AG04449 (cell line): ENCODE data around the gene FUT2.
"Not testable (repeated sequence)": the region's sequence is repeated elsewhere in the genome, so short reads cannot be mapped to it uniquely, and the experiment has no call there.

Experiments
- CTCF ChIA-PET: fragments of 350-600 bp; formaldehyde crosslinking; extraction: SDS; loops from one replicate; lab custom pipeline; 2021; ENCODE audit warnings: antibody characterized with exemption; lab: Yijun Ruan, JAX
- POLR2A ChIA-PET: fragments of 400-600, 350-600 bp; formaldehyde crosslinking; extraction: SDS; loops from one replicate; lab custom pipeline; 2020; ENCODE audit warnings: antibody characterized with exemption, inconsistent platforms; lab: Yijun Ruan, JAX
- DNase-seq: peaks from one replicate; pipeline ENCODE4 v3.0.0-alpha.2; 2010; ENCODE audit warnings: low read depth, low spot score
- H3K4me3 ChIP-seq: 2 replicates; pipeline ENCODE4 v1.5.1; 2011; ENCODE audit warnings: low read depth, mild to moderate bottlenecking, control low read depth, low read length
- TF ChIP-seq, protein P1 (sequence below): IDR thresholded peaks from one replicate; pipeline ENCODE4 v1.5.1; 2011; ENCODE audit warnings: mild to moderate bottlenecking, moderate library complexity, low read length, control low read depth, inconsistent platforms; ENCODE audit not compliant: insufficient read depth; ENCODE audit errors: missing control alignments

The FUT2 gene

DNA sequence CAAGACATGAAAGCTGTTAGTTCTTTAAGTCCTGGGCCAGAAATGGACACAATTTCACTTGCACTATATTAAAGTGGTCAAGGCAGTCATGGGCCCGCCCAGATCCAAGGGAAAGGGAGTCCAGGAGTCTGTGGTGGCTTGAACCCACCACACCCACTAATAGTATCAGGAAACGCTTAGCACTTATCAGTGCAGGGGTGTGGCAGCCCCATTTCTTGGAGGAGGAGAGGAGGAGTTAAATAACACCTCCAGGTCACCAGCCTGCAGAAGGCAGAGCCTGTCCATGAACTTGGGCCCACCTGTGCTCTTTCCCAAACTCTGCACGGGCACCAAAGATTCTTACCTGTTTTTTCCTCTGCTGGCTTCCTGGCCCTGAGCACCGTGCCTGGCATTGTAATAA is 17.6 kb upstream of the FUT2 start:
- no peak for DNase-seq
- TF ChIP-seq, protein P1, sequence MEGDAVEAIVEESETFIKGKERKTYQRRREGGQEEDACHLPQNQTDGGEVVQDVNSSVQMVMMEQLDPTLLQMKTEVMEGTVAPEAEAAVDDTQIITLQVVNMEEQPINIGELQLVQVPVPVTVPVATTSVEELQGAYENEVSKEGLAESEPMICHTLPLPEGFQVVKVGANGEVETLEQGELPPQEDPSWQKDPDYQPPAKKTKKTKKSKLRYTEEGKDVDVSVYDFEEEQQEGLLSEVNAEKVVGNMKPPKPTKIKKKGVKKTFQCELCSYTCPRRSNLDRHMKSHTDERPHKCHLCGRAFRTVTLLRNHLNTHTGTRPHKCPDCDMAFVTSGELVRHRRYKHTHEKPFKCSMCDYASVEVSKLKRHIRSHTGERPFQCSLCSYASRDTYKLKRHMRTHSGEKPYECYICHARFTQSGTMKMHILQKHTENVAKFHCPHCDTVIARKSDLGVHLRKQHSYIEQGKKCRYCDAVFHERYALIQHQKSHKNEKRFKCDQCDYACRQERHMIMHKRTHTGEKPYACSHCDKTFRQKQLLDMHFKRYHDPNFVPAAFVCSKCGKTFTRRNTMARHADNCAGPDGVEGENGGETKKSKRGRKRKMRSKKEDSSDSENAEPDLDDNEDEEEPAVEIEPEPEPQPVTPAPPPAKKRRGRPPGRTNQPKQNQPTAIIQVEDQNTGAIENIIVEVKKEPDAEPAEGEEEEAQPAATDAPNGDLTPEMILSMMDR = no peak
- POLR2A ChIA-PET = interaction anchor here (0.6 kb wide), 1 partner anchor 13 kb away, joined by 3 read pairs; no protein-coding TSS in a partner anchor
- CTCF ChIA-PET = interaction anchor here (0.8 to 8.5 kb wide), 8 partner anchors 9 to 118 kb away, joined by 3 to 55 read pairs (median 4); partner anchors contain the start of genes CA11 and FUT2
- H3K4me3 ChIP-seq = no peak overlapping the region

- POLR2A ChIA-PET, DNase-seq, H3K4me3 ChIP-seq, CTCF ChIA-PET: not testable (repeated sequence)
Measured at GRCh38 chr19:48680006-48680405, 15.8 kb upstream of the FUT2 start.

DNA sequence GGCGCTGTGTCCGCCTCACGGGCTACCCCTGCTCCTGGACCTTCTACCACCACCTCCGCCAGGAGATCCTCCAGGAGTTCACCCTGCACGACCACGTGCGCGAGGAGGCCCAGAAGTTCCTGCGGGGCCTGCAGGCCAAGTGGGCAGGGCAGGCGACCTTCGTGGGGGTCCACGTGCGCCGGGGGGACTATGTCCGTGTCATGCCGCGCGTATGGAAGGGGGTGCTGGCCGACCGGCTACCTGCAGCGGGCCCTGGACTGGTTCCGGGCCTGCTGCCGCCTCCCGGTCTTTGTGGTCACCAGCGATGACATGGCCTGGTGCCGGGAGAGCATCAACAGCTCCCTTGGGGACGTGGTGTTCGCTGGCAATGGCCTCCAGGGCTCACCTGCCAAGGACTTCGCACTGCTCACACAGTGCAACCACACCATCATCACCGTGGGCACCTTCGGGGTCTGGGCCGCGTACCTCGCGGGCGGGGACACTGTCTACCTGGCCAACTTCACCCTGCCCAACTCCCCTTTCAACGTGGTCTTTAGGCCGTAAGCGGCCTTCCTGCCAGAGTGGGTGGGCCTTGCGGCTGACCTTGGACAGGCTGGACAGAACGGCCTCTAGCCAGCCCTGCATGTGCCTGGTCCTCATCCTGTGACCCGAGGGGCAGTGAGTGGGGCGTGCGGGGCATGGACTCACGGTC is 15.2 kb upstream of the FUT2 start:
- ChIA-PET POLR2A (no interaction called here), CTCF (interaction anchor here (2.0 kb wide), 1 partner anchor 9 kb away, joined by 6 read pairs; no protein-coding TSS in a partner anchor)
- DNase-seq = no peak
- no peak overlapping the region for H3K4me3 ChIP-seq
- TF ChIP-seq, protein P1 = no peak

DNA sequence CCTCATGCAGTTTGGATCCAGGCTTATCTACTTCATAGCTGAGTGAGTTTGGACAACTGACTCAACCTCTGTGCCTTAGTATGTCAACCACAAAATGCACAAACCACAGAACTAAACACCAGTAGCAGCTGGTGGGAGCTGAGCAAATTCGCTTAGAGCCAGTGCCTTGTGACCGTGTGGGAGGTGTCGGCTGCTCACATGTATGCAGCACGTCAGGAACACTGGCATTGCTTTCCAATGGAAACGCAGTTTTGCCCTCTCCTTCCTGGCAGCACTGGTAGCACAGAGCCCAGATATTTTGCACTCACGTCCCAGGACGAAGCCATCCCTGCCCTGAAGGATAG is 14.7 kb upstream of the FUT2 start:
- TF ChIP-seq, protein P1 = no peak
- H3K4me3 ChIP-seq = no peak overlapping the region
- ChIA-PET POLR2A (no interaction called here), CTCF (interaction anchor here (2.0 kb wide), 1 partner anchor 9 kb away, joined by 6 read pairs; no protein-coding TSS in a partner anchor)
- DNase-seq = no peak

DNA sequence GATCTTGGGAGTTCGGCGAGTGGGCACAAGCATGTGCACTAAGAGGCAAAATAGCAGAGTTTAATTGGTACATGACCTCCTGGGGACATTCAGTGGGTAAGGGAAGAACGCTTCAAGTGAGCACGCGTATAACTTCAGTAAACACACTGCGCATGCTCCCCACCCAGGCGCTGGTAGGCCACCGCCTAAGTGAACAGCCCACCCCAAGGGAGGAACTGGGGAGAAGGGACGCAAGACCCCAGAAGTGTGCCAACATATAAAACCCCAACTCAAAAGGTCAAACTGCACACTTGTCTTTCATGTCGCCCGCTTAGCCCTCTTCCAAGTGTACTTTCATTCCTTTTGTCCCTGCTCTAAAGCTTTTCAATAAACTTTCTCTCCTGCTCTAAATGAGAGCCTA is 12.4 kb upstream of the FUT2 start:
- TF ChIP-seq, protein P1 = no peak
- H3K4me3 ChIP-seq = peak overlapping the region; percentile 13; the same call in 1 of the 2 replicates
- CTCF ChIA-PET = interaction anchor here (1.6 to 4.7 kb wide), 2 partner anchors 8 to 11 kb away, joined by 4 to 29 read pairs; no protein-coding TSS in a partner anchor
- no peak for DNase-seq
- POLR2A ChIA-PET = no interaction called here

DNA sequence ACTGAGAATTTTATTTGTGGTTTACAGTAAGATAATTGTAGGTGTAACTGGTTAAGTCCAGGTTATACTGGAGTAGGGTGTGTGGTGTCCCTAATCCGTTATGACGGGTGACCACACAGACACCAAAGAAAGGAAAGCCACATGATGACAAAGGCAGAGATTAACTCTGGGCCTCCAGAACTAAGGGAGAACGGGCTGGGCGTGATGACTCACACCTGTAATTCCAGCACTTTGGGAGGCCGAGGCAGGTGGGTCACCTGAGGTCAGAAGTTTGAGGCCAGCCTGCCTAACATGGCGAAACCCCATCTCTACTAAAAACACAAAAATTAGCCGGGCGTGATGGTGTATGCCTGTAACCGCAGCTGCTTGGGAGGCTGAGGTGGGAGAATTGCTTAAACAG is 10.2 kb upstream of the FUT2 start:
- no peak for DNase-seq
- TF ChIP-seq, protein P1 = no peak
- no peak overlapping the region for H3K4me3 ChIP-seq
- ChIA-PET CTCF (interaction anchor here (4.7 kb wide), 1 partner anchor 11 kb away, joined by 29 read pairs; no protein-coding TSS in a partner anchor), POLR2A (no interaction called here)

GRCh38 chr19:48686088-48686487 is 9.7 kb upstream of the FUT2 start:
- CTCF ChIA-PET = interaction anchor here (4.7 kb wide), 1 partner anchor 11 kb away, joined by 29 read pairs; no protein-coding TSS in a partner anchor
- TF ChIP-seq, protein P1 = no peak
- POLR2A ChIA-PET = no interaction called here
- DNase-seq = no peak
- H3K4me3 ChIP-seq = no peak overlapping the region

GRCh38 chr19:48686637-48687036 is 9.1 kb upstream of the FUT2 start:
- CTCF ChIA-PET = interaction anchor here (4.7 kb wide), 1 partner anchor 12 kb away, joined by 29 read pairs; no protein-coding TSS in a partner anchor
- POLR2A ChIA-PET, DNase-seq, H3K4me3 ChIP-seq: not testable (repeated sequence)
